ENCODE results near the gene LRRC71.

The LRRC71 gene

DNA sequence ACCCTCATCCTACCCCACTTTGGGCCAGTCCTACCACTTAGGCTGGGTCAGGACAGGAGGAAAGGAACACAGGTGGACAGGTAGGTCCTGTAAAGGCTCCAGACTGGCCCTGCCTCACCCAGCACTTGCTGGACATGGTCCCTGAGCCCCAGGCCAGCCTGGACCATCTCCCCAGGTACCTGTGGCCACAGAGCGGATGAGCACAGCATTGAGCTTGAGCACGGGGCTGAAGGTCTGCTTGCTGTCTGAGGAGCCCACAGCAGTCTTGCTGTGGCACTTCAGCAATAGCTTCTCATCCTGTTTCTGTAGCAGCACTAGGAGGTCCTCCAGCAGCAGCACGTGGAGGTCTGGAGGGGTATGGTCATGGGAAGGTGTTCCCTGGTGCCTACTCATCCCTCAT, 23.3 kb downstream of the LRRC71 start:
- ChIA-PET POLR2A (ENCODE audit: low non-redundant PET) (no interaction called here), CTCF (no interaction called here)
- no peak overlapping the region for H3K27ac ChIP-seq
- DNase-seq (ENCODE audit: low spot score): no peak
- no peak for TF ChIP-seq CTCF (conservative IDR thresholded peaks at IDR 0.05; ENCODE audit: low read depth)

GRCh38 chr1:156944268-156944667, 23.8 kb downstream of the LRRC71 start:
- no peak overlapping the region for H3K27ac ChIP-seq
- ChIA-PET CTCF (no interaction called here), POLR2A (ENCODE audit: low non-redundant PET) (no interaction called here)
- DNase-seq (ENCODE audit: low spot score): no peak
- no peak for TF ChIP-seq CTCF (conservative IDR thresholded peaks at IDR 0.05; ENCODE audit: low read depth)

DNA sequence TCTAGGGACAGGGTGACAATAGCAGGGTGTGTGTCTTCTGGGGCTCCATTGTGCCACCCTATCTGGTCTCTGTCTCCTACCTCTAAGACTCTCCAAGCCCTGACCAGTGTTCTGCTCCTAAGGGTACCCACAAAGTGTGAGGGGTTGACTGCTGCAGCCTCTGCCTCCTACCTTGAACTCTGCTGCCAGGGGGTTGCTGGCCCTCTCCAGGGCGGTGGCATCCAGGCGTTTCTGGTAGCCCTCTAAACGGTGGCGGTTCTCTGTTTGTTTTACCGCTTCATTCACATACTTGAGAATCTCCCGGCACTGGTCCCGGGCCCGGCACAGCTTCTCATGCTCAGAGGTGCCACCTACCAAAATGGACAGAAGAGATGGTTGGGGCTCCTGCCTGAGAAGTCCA, 24.4 kb downstream of the LRRC71 start:
- no peak overlapping the region for H3K27ac ChIP-seq
- TF ChIP-seq CTCF (conservative IDR thresholded peaks at IDR 0.05; ENCODE audit: low read depth): no peak
- ChIA-PET CTCF (no interaction called here), POLR2A (ENCODE audit: low non-redundant PET) (no interaction called here)
- DNase-seq (ENCODE audit: low spot score): no peak

GRCh38 chr1:156945881-156946661, 25.6 kb downstream of the LRRC71 start:
- H3K27ac ChIP-seq: no peak overlapping the region
- no peak for DNase-seq (ENCODE audit: low spot score)
- ChIA-PET POLR2A (ENCODE audit: low non-redundant PET) (no interaction called here), CTCF (no interaction called here)
- TF ChIP-seq CTCF (conservative IDR thresholded peaks at IDR 0.05; ENCODE audit: low read depth): no peak

DNA sequence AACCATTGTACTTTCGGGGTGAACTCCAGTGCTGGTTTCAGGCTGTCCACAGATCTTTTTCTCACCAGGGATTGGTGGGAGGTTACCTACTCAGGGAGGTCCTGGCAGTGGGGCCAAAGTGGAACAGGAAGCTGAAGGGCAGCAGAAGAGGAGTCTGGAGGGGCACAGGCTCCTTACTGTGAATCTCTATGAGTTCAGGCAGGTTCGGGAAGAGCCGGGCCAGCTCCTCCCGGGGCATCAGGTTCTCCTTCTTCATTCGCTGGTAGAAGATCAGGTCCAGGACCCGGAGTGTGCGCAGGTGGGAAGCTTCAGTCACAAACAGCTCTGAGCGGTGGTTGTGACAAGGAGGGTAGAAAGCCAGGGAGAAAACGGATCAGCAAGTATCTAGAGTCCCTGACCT, 26.7 kb downstream of the LRRC71 start:
- DNase-seq (ENCODE audit: low spot score): no peak
- ChIA-PET CTCF (interaction anchor here (0.7 to 1.0 kb wide), 2 partner anchors 9 to 69 kb away, joined by 4 to 5 read pairs; no protein-coding TSS in a partner anchor), POLR2A (ENCODE audit: low non-redundant PET) (no interaction called here)
- TF ChIP-seq CTCF (conservative IDR thresholded peaks at IDR 0.05; ENCODE audit: low read depth): no peak
- H3K27ac ChIP-seq: no peak overlapping the region

GRCh38 chr1:156947818-156948525, 27.5 kb downstream of the LRRC71 start:
- ChIA-PET POLR2A (ENCODE audit: low non-redundant PET) (no interaction called here), CTCF (interaction anchor here (0.6 to 1.6 kb wide), 5 partner anchors 8 to 96 kb away, joined by 3 to 10 read pairs (median 4); no protein-coding TSS in a partner anchor)
- no peak for TF ChIP-seq CTCF (conservative IDR thresholded peaks at IDR 0.05; ENCODE audit: low read depth)
- no peak overlapping the region for H3K27ac ChIP-seq
- DNase-seq (ENCODE audit: low spot score): no peak
